K562 (cell line): Measurements from ENCODE around the gene MAN1B1. TPM values are rescaled to one million over a fixed set of nuclear protein-coding genes. Genes with fewer than 3 reads are reported as not detected.
A peak's percentile ranks its signal among the peaks of the same experiment; 100 is the strongest.

Experiments used
- ATAC-seq: fragments of 200-7000 bp; cut with Tn5 transposase; 3 replicates; pipeline ENCODE4 v1.9.1; 2020; ENCODE audit warnings: moderate library complexity
- BruUV-seq: library from RNA; stranded (reverse); fragments of 400-500 nt; replicated peaks from 2 replicates; lab custom pipeline; 2021; lab: Mats Ljungman, UMichigan
- CTCF ChIA-PET: fragments of 300-600 bp; formaldehyde crosslinking; extraction: SDS; loops from one replicate; lab custom pipeline; 2021; ENCODE audit warnings: low intra/inter-chr PET ratio; lab: Yijun Ruan, JAX
- POLR2A ChIA-PET: fragments of 300-600, 350-650 bp; sonication (Branson Sonifier 250); formaldehyde crosslinking; extraction: SDS; loops from one replicate; lab custom pipeline; 2021; ENCODE audit warnings: antibody characterized with exemption, inconsistent platforms; lab: Yijun Ruan, JAX
- DNase-seq, 4 experiments: peaks; one replicate each; pipeline versions ENCODE4 v3.0.0 to v3.0.0-alpha.2; 2011 to 2018; ENCODE audit warnings: low spot score in 3 of 4, mixed read lengths in 3 of 4; ENCODE audit errors: extremely low read depth in 1 of 4
- FAIRE-seq: peaks from 2 replicates; lab custom pipeline; 2011; peaks lifted over from hg19 to GRCh38; lab: Jason Lieb, UNC
- H2AFZ ChIP-seq: 2 replicates; pipeline ENCODE4 v1.6.0; 2011; ENCODE audit warnings: low read depth, low read length, control low read depth, inconsistent platforms
- H3K27ac ChIP-seq: fragments of 200-600 bp; 3 replicates; pipeline ENCODE4 v1.8.0; 2011; ENCODE audit warnings: low read depth, mild to moderate bottlenecking, control low read depth, inconsistent platforms, low read length, moderate library complexity, mixed read lengths; ENCODE audit errors: extremely low read depth
- H3K27me3 ChIP-seq, 2 experiments: fragments of 300-600 bp in 1 of 2; 2 replicates in 1 of 2; 3 replicates in 1 of 2; pipeline versions ENCODE4 v1.6.0 to v1.8.0; 2011; ENCODE audit warnings: inconsistent platforms in 2 of 2, low read length in 2 of 2, mild to moderate bottlenecking in 1 of 2, mixed read lengths in 1 of 2, moderate library complexity in 1 of 2; ENCODE audit not compliant: control insufficient read depth in 2 of 2, insufficient read depth in 2 of 2
- H3K36me3 ChIP-seq: fragments of 300-600 bp; 3 replicates; pipeline ENCODE4 v1.8.0; 2011; ENCODE audit warnings: mild to moderate bottlenecking, low read length, inconsistent platforms; ENCODE audit not compliant: control insufficient read depth, insufficient read depth
- H3K4me1 ChIP-seq, 2 experiments: fragments of 200-600 bp in 1 of 2; replicated peaks in 1 of 2; 2 replicates in 1 of 2; 3 replicates in 1 of 2; pipeline versions ENCODE4 v1.5.1 to v1.8.0; 2011; ENCODE audit warnings: inconsistent platforms in 2 of 2, low read length in 2 of 2, mild to moderate bottlenecking in 1 of 2, mixed read lengths in 1 of 2, moderate library complexity in 1 of 2; ENCODE audit not compliant: control insufficient read depth in 2 of 2, insufficient read depth in 2 of 2
- H3K4me2 ChIP-seq: 2 replicates; pipeline ENCODE4 v1.6.1; 2011; ENCODE audit warnings: low read length, control low read depth, inconsistent platforms, mixed read lengths; ENCODE audit not compliant: insufficient read depth
- H3K4me3 ChIP-seq: fragments of 200-600 bp; sonication (generic), shearing (Covaris generic); 2 replicates; pipeline ENCODE4 v1.5.1; 2016; ENCODE audit warnings: control low read depth, inconsistent platforms
- H3K79me2 ChIP-seq: fragments of 200-600 bp; 3 replicates; pipeline ENCODE4 v1.8.0; 2011; ENCODE audit warnings: low read length, inconsistent platforms; ENCODE audit not compliant: control insufficient read depth, insufficient read depth
- H3K9ac ChIP-seq, 2 experiments: 2 replicates each; pipeline versions ENCODE4 v1.6.0 to v1.6.1; 2011; ENCODE audit warnings: low read depth in 2 of 2, low read length in 2 of 2, control low read depth in 1 of 2, inconsistent platforms in 1 of 2, mild to moderate bottlenecking in 1 of 2, mixed read lengths in 1 of 2; ENCODE audit not compliant: insufficient read depth in 1 of 2
- H3K9me1 ChIP-seq: one replicate; pipeline ENCODE4 v1.6.0; 2011; ENCODE audit warnings: inconsistent platforms, mild to moderate bottlenecking, low read length, moderate library complexity; ENCODE audit not compliant: control insufficient read depth, insufficient read depth
- H3K9me3 ChIP-seq: replicated peaks from 2 replicates; pipeline ENCODE4 v1.5.1; 2011; ENCODE audit warnings: low read depth, low read length, inconsistent platforms; ENCODE audit not compliant: control insufficient read depth, insufficient read depth
- H4K20me1 ChIP-seq: replicated peaks from 2 replicates; pipeline ENCODE4 v1.6.1; 2011; ENCODE audit warnings: low read length, inconsistent platforms, mixed read lengths; ENCODE audit not compliant: control insufficient read depth, insufficient read depth
- BCOR ChIP-seq: fragments of 450-650 bp; IDR thresholded peaks from 2 replicates; pipeline ENCODE4 v1.6.1; 2016
- CTCFL ChIP-seq: IDR thresholded peaks from 2 replicates; pipeline ENCODE4 v1.6.1; 2011; ENCODE audit warnings: borderline replicate concordance, low read depth, mild to moderate bottlenecking, moderate library complexity, low read length; ENCODE audit not compliant: insufficient read depth, poor library complexity, severe bottlenecking
- ZEB2 ChIP-seq: fragments of 450-650 bp; IDR thresholded peaks from 2 replicates; pipeline ENCODE4 v1.6.1; 2016
- ZNF121 ChIP-seq: sonication (generic); formaldehyde crosslinking; conservative IDR thresholded peaks from 2 replicates; pipeline ENCODE4 v1.8.0; 2022; ENCODE audit warnings: missing genetic modification reagents
- WGBS: fragments of 100-300 bp; shearing (Covaris generic); methylation state at CpG from one replicate; pipeline ENCODE4 v1.1.6; 2016; ENCODE audit warnings: low coverage, mixed read lengths; ENCODE audit not compliant: insufficient coverage; ENCODE audit errors: missing lambda C conversion rate; 5-methylcytosine and 5-hydroxymethylcytosine counted together
- in situ Hi-C: fragments of 300-500 bp; cut with MboI; formaldehyde crosslinking; loops from 4 replicates; pipeline ENCODE4 v1.15.0; 2018; ENCODE audit warnings: inconsistent platforms, mixed read lengths
- intact Hi-C: fragments of 100-400 bp; cut with micrococcal nuclease; formaldehyde crosslinking; loops from 2 replicates; pipeline ENCODE4 v1.14.2; 2022
- polyA plus RNA-seq, 8 experiments: library from polyadenylated mRNA; depleted of rRNA in 4 of 8; stranded (reverse) in 5 of 8; unstranded in 3 of 8; fragments of >200 nt; fragmentation: Nextera tagmentation in 2 of 8; fragmentation: Illumina TruSeq in 1 of 8; extraction: Ambion mirVana in 2 of 8; extraction: Trizol in 1 of 8; gene quantifications; 2 replicates each; pipeline versions ENCODE4 v1.2.1 to v1.2.3, GENCODE V29; 2011 to 2014; ENCODE audit warnings: inconsistent platforms in 1 of 8, missing spikeins in 1 of 8
- total RNA-seq, 7 experiments: library from RNA; depleted of rRNA in 6 of 7; stranded (reverse); fragments of >200 nt in 6 of 7; fragmentation: Illumina TruSeq in 2 of 7; extraction: Trizol in 2 of 7; gene quantifications; 2 replicates each; pipeline versions ENCODE4 v1.2.1 to v1.2.3, GENCODE V29; 2011 to 2021; ENCODE audit warnings: low replicate concordance in 1 of 7

MAN1B1 gene
- total and polyA plus RNA-seq, 9 of the 15 experiments (the other 6 are each of a cell fraction or from before 2014, with no cell fraction given), result 0.55 to 36.6 (median 27.3) TPM

GRCh38 chr9:137058521-137059234 is 28.1 kb upstream of the MAN1B1 start:
- H4K20me1 ChIP-seq, result peaks cover 2% of the 10 kb centered on the region

More at GRCh38 chr9:137058521-137059234, 28.1 kb upstream of the MAN1B1 start:
- DNase-seq (no peak), FAIRE-seq (no peak)
- Histone ChIP-seq H2AFZ (no peak overlapping the region), H3K4me3 (no peak overlapping the region), H3K9ac (peak overlapping the region in 1 of 2 experiments; percentile 35; a peak in 1 of 4 replicates), H3K4me2 (no peak overlapping the region), H3K4me1 (peaks cover 0 to 35% of the 10 kb centered on the region in 2 experiments; a peak in 2 of 5 replicates), H3K36me3 (peaks cover 3% of the 10 kb centered on the region; the same call in 1 of the 3 replicates), H3K9me1 (no peaks in the 10 kb centered on the region), H3K27ac (no peak overlapping the region), H3K27me3 (no peaks in the 10 kb centered on the region)
- WGBS, result 43% methylated on average over 9 of the region's 9 CpGs
- intact Hi-C loops, result no loop called here
- ChIA-PET POLR2A (interaction anchor here (0.6 to 1.9 kb wide), 6 partner anchors 9 to 100 kb away, joined by 3 to 7 read pairs (median 3); partner anchors contain the start of gene FUT7), CTCF (no interaction called here)
- BruUV-seq, result no TSS peak
- in situ Hi-C loops, result no loop called here
- TF ChIP-seq BCOR (0 out of 2 replicates have a peak, but pooled peaks have one; percentile 26), CTCFL (peak; percentile 34), ZEB2 (no peak), ZNF121 (CRISPR knock-in tag) (peak; percentile 98)
- TF ChIP-seq, all 486 proteins: peak for 3
- H3K9me3 ChIP-seq, result no peaks in the 10 kb centered on the region
- no peak for ATAC-seq
- H3K79me2 ChIP-seq, result no peaks in the 10 kb centered on the region
